Smooth muscle cell (in vitro differentiated cells): ENCODE results near the gene PSPN. TPM values are rescaled to one million over a fixed set of nuclear protein-coding genes. Genes with fewer than 3 reads are reported as not detected.
A peak's percentile ranks its signal among the peaks of the same experiment; 100 is the strongest.

Experiments
- DNase-seq: peaks from one replicate; lab custom pipeline; 2025; ENCODE audit not compliant: unreplicated experiment; lab: John Stamatoyannopoulos, UW
- H2AFZ ChIP-seq: fragments of 200-600 bp; sonication (generic); 2 replicates; pipeline ENCODE4 v1.6.0; 2016; ENCODE audit warnings: antibody characterized with exemption, low read depth, mild to moderate bottlenecking
- H3F3A ChIP-seq: fragments of 200-600 bp; sonication (generic); 2 replicates; pipeline ENCODE4 v1.6.0; 2017; ENCODE audit warnings: antibody characterized with exemption, low read depth
- H3K27ac ChIP-seq: fragments of 200-600 bp; sonication (generic); 2 replicates; pipeline ENCODE4 v1.5.1; 2016; ENCODE audit warnings: low read depth, mild to moderate bottlenecking
- H3K27me3 ChIP-seq: fragments of 200-600 bp; sonication (generic); 2 replicates; pipeline ENCODE4 v1.6.1; 2016; ENCODE audit warnings: low read depth, mild to moderate bottlenecking
- H3K36me3 ChIP-seq: fragments of 200-600 bp; sonication (generic); 2 replicates; pipeline ENCODE4 v1.5.1; 2016; ENCODE audit warnings: low read depth
- H3K4me1 ChIP-seq: fragments of 200-600 bp; sonication (generic); 2 replicates; pipeline ENCODE4 v1.5.1; 2016; ENCODE audit warnings: low read depth
- H3K4me2 ChIP-seq: fragments of 200-600 bp; sonication (generic); 2 replicates; pipeline ENCODE4 v1.6.0; 2016; ENCODE audit warnings: mild to moderate bottlenecking
- H3K4me3 ChIP-seq: fragments of 200-600 bp; sonication (generic); 2 replicates; pipeline ENCODE4 v1.5.1; 2016; ENCODE audit warnings: mild to moderate bottlenecking
- H3K79me2 ChIP-seq: fragments of 200-600 bp; sonication (generic); 2 replicates; pipeline ENCODE4 v1.6.0; 2016; ENCODE audit warnings: low read depth, mild to moderate bottlenecking
- H3K9ac ChIP-seq: fragments of 200-600 bp; sonication (generic); 2 replicates; pipeline ENCODE4 v1.6.0; 2016; ENCODE audit warnings: low read depth
- H3K9me3 ChIP-seq: fragments of 200-600 bp; sonication (generic); replicated peaks from 2 replicates; pipeline ENCODE4 v1.5.1; 2016; ENCODE audit warnings: low read depth
- H4K20me1 ChIP-seq: fragments of 200-600 bp; sonication (generic); 2 replicates; pipeline ENCODE4 v1.6.0; 2016; ENCODE audit warnings: low read depth
- CTCF ChIP-seq: fragments of 200-600 bp; sonication (generic); IDR thresholded peaks from 2 replicates; pipeline ENCODE4 v1.5.1; 2017; ENCODE audit warnings: borderline replicate concordance, mild to moderate bottlenecking, antibody characterized with exemption; ENCODE audit not compliant: insufficient read depth, poor library complexity, severe bottlenecking
- WGBS: methylation state at CpG from one replicate; pipeline ENCODE4 v1.1.7; 2016; ENCODE audit warnings: low lambda C conversion rate; 5-methylcytosine and 5-hydroxymethylcytosine counted together
- polyA plus RNA-seq: library from polyadenylated mRNA; unstranded; fragments of >200 nt; fragmentation: Nextera tagmentation; extraction: Ambion mirVana; gene quantifications from 2 replicates; pipeline ENCODE4 v1.2.1, GENCODE V29; 2016
- total RNA-seq: library from RNA; depleted of rRNA; stranded (reverse); fragments of >200 nt; gene quantifications from 2 replicates; pipeline ENCODE4 v1.2.3, GENCODE V29; 2014

The PSPN gene
- total and polyA plus RNA-seq, 2 experiments from 2014 or later, result 0.67 to 2.0 TPM

GRCh38 chr19:6423499-6424194 lies 47.9 kb upstream of the PSPN start:
- DNase-seq, result peak; percentile 18
- H3K27me3 ChIP-seq, result no peaks in the 10 kb centered on the region
- H3K27ac ChIP-seq, result peak overlapping the region; percentile 42
- H3K4me1 ChIP-seq, result peaks cover 11% of the 10 kb centered on the region
- H3K9ac ChIP-seq, result peak overlapping the region; percentile 89
- no peak overlapping the region for H2AFZ ChIP-seq
- peak overlapping the region; percentile 94 for H3K4me2 ChIP-seq
- peaks cover 55% of the 10 kb centered on the region for H4K20me1 ChIP-seq
- H3K36me3 ChIP-seq, result no peaks in the 10 kb centered on the region
- no peaks in the 10 kb centered on the region for H3K9me3 ChIP-seq
- peaks cover 48% of the 10 kb centered on the region for H3K79me2 ChIP-seq
- H3F3A ChIP-seq, result no peaks in the 10 kb centered on the region
- 2% methylated on average over 20 of the region's 20 CpGs for WGBS
- peak overlapping the region; percentile 94 for H3K4me3 ChIP-seq
- TF ChIP-seq CTCF, result no peak

GRCh38 chr19:6421075-6422014 lies 45.6 kb upstream of the PSPN start:
- no peak overlapping the region for H3K4me3 ChIP-seq
- H4K20me1 ChIP-seq, result peaks cover 71% of the 10 kb centered on the region
- WGBS, result 94% methylated on average over 20 of the region's 20 CpGs

GRCh38 chr19:6418562-6418932 lies 42.8 kb upstream of the PSPN start:
- whole genome bisulfite sequencing, result 98% methylated on average over 18 of the region's 19 CpGs
- Histone ChIP-seq H3K27me3 (no peaks in the 10 kb centered on the region), H3K4me2 (no peak overlapping the region), H4K20me1 (peaks cover 66% of the 10 kb centered on the region), H3K9ac (no peak overlapping the region), H3K79me2 (peaks cover 42% of the 10 kb centered on the region), H3K9me3 (no peaks in the 10 kb centered on the region), H3F3A (no peaks in the 10 kb centered on the region), H3K4me3 (no peak overlapping the region), H3K4me1 (peaks cover 11% of the 10 kb centered on the region), H3K27ac (no peak overlapping the region), H3K36me3 (no peaks in the 10 kb centered on the region), H2AFZ (no peak overlapping the region)
- DNase-seq, result no peak
- TF ChIP-seq CTCF, result no peak

More at GRCh38 chr19:6421075-6422014, 45.6 kb upstream of the PSPN start:
- Histone ChIP-seq H3F3A (no peaks in the 10 kb centered on the region), H2AFZ (no peak overlapping the region), H3K4me2 (no peak overlapping the region), H3K79me2 (peaks cover 48% of the 10 kb centered on the region), H3K9ac (no peak overlapping the region), H3K9me3 (no peaks in the 10 kb centered on the region), H3K27ac (no peak overlapping the region), H3K36me3 (no peaks in the 10 kb centered on the region), H3K27me3 (no peaks in the 10 kb centered on the region), H3K4me1 (peaks cover 11% of the 10 kb centered on the region)
- DNase-seq, result no peak
- no peak for TF ChIP-seq CTCF
